GM18507 (cell line): Measurements from ENCODE around the gene ARMC8.

Experiments used
- DNase-seq: peaks from one replicate; pipeline ENCODE4 v3.0.0; 2011; ENCODE audit warnings: low read depth; ENCODE audit not compliant: insufficient read length; ENCODE audit errors: extremely low spot score
- FAIRE-seq: peaks from 2 replicates; lab custom pipeline; 2011; peaks lifted over from hg19 to GRCh38; lab: Jason Lieb, UNC

Gene ARMC8

GRCh38 chr3:138238711-138239110 lies 51.6 kb downstream of the ARMC8 start:
- no peak for FAIRE-seq
- DNase-seq: no peak

DNA sequence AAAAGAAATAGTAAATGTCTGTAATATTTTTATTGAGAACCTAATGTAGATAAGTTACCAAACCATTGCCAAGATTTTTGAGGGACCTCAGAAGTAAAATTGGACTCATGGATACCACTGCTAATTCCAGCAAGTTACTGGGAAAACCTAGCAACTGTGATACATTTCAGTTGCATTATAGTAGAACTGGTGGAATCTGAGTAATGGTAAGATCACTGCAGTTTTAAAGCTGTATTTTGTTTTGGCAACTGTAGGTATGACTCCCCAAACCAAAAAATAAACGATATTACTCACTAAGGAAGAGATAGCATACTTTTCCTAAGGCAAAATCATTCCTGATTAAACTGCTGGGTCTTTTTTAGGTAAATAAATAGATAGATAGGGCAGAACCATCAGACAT lies 54.0 kb downstream of the ARMC8 start:
- DNase-seq: no peak
- FAIRE-seq: no peak

DNA sequence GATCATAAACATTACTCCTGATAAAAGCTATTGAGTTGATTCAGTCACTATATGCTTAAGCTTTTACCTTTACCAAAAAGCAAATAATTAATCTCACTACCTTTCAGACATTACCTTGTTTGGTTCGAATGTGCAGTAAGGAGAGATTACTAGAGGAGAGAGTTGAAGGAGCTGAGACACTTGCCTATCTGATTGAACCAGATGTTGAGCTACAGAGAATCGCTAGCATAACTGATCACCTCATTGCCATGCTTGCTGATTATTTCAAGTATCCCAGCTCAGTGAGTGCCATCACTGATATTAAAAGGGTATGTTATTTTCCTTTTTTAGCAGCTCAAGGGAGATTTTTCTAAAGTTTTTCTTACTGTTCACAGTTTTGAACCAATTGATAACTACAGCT lies 54.6 kb downstream of the ARMC8 start:
- FAIRE-seq (no peak), DNase-seq (no peak)

- FAIRE-seq: no peak
Measured at GRCh38 chr3:138242466-138242865, 55.4 kb downstream of the ARMC8 start.

GRCh38 chr3:138245026-138245425 lies 57.9 kb downstream of the ARMC8 start:
- FAIRE-seq (no peak), DNase-seq (no peak)

More at GRCh38 chr3:138242466-138242865, 55.4 kb downstream of the ARMC8 start:
- DNase-seq: no peak

GRCh38 chr3:138249636-138250035 lies 62.5 kb downstream of the ARMC8 start:
- FAIRE-seq (no peak), DNase-seq (no peak)

DNA sequence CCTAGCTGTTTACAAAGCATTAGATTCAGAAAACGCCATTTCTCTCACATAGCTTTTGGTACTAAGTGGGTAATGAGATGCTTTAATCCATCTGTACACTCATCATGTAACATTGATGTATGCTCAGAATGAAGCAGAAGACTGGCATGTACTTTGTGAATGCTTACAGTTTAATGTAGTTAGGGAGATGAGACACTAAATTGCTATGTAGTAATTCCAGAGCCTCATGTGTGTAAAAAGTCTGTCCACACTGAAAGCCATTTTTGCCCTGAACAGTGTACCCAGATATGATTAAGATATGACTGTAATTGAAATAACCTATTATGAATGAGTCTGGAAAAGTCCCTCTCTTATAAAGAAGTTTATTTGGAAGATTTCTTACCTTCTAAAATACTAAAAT lies 66.5 kb downstream of the ARMC8 start:
- no peak for FAIRE-seq
- no peak for DNase-seq

- FAIRE-seq: no peak
- no peak for DNase-seq
Measured at GRCh38 chr3:138254216-138254615, 67.1 kb downstream of the ARMC8 start.

DNA sequence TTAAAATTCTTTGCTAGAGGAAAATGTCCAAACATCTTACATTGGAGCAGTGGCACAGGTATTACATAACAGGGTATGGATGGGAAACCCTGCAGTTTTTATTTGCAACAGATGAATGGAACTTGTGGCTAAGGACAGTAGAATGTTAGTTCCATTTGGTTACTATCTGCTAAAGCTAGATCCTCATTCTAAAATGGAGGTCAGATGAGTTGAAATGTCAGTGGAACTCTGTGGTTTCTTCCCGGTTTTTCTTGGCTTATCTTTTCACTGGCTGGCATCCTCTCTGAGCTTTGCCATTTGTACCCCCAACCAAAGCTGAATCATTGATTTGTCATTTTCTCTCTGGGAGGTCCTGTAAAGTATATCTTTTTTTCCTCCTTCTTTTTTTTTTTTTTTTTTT lies 68.9 kb downstream of the ARMC8 start:
- FAIRE-seq (no peak), DNase-seq (no peak)

GRCh38 chr3:138257986-138258385 lies 70.9 kb downstream of the ARMC8 start:
- FAIRE-seq (peak; percentile 52), DNase-seq (no peak)

DNA sequence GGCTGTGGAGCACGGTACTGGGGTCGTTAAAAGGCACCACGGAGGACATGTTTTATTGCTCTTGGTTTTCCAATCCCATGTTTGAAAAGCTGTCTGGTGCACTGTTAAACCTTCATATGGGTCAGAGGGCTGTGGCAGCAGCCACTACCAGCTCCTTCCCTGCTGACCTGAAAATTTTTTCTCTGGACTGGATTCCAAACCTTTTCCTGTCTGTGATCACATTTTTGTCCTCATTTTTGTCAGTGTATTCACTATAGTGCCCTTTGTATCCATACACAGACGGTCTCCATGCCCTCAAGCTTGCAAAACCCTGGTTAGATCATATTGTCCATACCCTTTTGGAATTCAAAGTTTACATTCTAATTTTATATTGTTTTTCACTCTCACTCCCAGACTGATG lies 72.0 kb downstream of the ARMC8 start:
- no peak for FAIRE-seq

GRCh38 chr3:138260611-138261010 lies 73.5 kb downstream of the ARMC8 start:
- DNase-seq: no peak
- FAIRE-seq: no peak

More for the DNA sequence above, 72.0 kb downstream of the ARMC8 start:
- DNase-seq: no peak

DNA sequence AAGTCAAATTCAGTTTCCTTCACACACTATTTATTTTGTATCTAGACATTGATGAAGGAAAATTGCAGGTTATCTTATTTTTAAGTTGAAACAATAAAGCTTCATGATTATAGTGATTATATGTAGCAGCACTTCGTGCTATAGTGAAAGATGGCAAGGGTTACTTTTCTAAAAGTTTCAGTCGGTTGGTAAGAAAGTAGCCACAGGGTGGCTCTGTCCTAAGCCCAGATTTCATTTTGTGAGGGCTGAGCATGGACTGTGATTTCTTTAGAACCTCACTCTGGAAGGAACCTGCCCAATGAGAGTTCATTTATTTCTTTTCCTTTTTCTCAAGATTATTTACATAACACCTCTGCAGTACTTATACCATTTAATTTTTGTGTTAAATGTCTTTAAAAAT lies 76.0 kb downstream of the ARMC8 start:
- no peak for DNase-seq
- FAIRE-seq: no peak

DNA sequence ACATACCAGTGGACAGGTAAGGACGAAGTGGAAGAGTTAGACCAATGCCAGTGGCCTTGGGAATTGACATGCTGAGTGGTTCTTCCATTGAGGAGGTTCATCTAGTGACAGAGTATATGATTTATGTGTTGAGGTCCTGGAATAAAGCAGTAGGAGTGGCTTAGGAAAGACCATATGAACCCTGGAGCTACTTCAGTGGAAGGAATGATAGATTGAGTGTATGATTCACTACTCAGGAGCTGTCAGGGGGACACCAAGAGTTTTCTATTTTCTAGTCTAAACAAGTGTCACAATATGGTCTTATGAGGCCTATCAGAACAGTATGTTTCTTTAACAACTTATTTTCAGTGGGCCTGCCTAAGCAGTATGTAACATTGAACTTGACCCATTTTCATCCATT lies 78.6 kb downstream of the ARMC8 start:
- DNase-seq: no peak
- FAIRE-seq: no peak

DNA sequence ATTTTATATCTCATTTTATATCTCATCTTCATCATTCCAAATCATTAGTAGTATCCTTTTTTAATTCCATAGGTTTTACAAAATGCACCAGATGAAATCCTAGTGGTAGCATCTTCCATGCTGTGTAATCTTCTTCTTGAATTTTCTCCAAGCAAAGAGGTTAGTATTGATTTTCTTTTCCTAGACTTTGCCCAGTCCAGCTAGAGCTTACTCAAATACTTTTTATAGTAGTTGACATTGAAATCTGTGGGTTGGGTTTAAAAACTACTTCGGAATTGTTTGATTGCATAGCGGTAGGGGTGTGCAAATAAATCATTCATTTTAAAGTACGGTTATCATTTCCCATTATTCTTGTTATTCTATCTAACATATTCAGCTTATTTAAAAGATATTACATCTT lies 80.0 kb downstream of the ARMC8 start:
- FAIRE-seq: no peak
- DNase-seq: no peak

- DNase-seq (no peak), FAIRE-seq (no peak)
Measured at GRCh38 chr3:138270245-138270644, 83.1 kb downstream of the ARMC8 start.

DNA sequence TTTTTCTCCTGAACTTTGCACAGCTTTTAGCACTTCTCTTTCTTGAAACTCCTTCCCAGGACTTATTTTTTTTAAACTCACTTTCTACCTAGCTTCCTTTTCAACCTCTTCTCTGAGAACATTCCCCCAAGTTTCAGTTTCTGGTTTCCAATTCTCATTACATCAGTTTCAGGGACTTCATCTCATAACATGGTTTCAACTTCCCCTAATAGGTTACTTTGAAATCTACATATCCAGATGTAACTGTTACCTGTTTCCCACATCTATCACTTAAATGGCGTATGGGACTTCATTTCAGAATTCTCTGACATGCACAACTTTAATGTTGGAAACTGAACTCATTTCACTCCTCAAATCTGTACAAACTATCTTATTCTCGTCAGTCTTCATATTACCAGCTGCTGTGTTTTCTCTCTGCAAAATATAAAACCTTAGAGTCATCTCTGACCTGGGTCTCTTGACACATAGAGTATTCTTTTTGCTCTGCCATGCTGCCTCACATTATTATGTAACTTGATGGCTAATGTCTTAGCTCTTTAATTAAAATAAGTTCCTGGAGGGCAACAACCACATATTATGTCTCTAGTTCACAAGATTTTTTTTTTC lies 84.2 kb downstream of the ARMC8 start:
- DNase-seq (no peak), FAIRE-seq (peak; percentile 85)

DNA sequence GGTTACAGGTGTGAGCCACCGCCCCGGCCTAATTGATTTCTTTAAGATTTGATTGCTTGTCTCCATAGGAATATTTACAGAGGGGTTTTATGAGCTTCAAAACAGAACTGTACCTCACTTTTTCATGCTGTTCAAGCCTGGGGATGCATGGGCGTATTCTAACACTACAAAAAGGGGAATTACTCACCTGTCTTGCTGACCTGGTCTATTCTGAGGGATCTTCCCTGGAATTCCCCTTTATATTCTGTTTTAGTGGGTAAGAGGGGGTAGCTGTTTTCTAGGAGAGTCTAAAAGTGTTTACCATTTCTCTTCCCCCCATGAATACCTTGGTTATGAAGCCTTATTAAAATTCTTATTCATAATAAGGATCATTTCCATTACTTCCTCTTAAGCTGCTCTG lies 94.5 kb downstream of the ARMC8 start:
- no peak for FAIRE-seq
- DNase-seq: no peak

DNA sequence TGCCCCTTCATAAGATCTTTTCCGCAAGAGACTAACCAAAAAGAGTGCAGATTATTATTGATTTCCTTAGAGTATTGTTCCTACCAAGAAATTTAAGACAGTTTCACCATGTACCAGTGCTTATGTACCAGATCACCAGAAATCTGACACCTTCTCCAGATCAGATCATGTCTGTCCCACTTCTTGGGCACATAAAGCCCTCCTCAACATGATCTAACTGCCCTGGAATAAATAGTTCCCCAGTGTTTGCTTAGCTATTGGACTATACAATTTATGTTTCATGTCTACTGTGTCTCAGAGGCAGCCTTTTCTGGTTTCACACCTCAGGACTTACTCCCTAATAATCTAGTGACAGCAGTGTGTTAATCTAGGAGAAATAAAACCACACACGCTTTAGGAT lies 95.7 kb downstream of the ARMC8 start:
- no peak for FAIRE-seq
- DNase-seq: no peak

DNA sequence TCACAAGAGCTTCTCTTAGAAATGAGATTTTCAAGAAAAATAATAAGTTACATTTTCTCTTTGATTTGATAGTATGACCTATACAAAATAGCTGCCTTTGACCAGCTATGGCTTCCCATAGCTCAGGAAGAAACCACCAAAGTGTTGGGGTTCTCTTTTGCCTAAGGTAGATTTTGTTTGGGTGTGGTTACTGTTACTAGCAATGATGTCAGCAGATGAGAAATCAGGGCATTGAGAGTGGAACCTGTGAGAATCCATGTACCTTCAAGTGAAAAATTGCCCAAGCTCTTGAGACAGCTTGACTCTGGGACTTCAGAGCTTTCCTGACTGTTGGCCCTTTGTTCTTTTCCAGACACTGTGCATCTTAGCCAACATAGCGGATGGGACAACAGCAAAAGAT lies 97.0 kb downstream of the ARMC8 start:
- DNase-seq (no peak), FAIRE-seq (no peak)

- no peak for DNase-seq
- no peak for FAIRE-seq
Measured at GRCh38 chr3:138284957-138285477, 97.9 kb downstream of the ARMC8 start.

- FAIRE-seq (no peak), DNase-seq (no peak)
Measured at GRCh38 chr3:138289260-138289659, 102.2 kb downstream of the ARMC8 start.
